GM19397 (cell line): ENCODE results near the gene SLC47A2.
A peak's percentile ranks its signal among the peaks of the same experiment; 100 is the strongest.

Source experiments
- ATAC-seq: cut with Tn5 transposase; IDR thresholded peaks from one replicate; pipeline ENCODE4 v1.9.1; 2021; ENCODE audit warnings: mild to moderate bottlenecking, moderate library complexity; ENCODE audit not compliant: unreplicated experiment

SLC47A2 gene

DNA sequence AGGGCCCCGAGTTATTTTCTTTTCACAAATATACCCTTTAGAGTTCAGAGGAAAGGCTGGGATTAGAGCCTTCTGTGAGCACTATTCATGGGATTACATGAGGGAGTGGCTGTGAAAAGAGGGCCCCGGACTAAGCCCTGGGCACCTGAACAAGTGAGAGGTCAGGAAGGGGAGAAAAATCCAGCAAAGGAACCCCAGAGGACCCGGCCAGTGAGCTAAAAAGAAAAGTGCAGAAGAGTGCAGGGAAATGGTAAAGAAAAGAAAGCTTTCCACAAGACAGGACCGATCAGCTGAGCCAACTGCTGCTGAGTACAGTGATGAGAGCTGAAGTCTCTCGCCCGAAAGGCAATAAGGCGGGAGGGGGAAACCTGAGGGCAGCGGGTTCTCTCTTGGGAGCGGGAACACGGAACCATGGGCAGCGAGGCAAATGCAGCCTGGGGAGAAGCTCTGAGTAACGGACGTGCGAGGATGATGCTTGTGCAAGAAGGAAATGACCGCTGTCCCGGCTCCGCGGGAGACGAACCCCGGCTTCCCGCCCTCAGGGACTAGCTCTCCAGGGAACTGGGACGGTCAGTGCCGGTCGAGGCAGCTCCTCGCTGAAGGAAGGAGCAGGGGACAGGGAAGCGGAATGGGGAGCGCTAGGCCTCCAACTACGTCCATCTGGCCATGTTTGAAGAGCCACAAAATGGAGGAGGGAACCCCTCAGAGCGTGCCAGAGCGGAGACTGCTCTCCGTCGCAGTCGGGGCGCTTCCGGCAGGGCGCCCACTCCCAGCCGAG lies 68.5 kb downstream of the SLC47A2 start:
- ATAC-seq = peak; percentile 31

DNA sequence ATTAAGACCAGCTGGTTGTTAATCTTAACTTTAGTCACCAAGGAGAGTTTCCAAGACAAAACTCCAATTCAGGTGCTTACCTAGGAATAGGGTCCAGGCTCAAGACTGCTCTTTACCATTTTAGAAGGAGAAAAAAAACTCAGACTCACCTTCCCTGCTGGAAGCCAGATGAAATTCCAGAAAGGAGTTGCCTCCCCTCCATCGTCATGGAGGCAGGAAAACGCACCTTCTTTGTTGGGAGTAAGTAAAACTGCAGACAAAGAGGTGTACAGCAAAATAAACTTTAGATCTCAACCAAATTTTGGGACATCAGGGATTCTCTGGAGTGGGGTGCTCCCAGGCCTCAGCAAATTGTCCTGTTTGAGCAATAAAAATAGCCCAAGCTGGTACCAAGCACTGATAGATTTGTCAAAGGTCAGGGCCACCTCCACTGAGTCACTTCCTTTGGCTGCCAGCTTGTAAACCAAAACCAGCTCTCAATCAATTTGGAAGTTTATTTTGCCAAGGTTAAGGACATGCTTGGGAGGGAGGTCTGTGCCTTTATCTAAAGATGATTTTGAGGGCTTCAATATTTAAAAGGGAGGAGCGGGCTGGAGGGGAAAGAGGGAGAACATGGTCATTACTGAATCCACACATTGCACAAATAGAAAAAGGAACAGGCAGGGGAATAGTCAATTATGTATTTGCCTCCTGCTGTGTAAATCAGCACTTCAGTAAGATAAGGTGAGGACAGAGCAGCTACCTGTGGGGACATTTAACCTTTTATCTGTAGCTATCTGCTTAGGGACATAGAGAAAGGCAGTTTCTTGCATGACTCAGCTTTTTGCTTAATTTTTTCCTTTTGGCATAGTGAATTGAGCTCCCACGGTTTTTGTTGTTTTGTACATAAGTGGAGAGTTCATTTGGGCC lies 69.3 kb downstream of the SLC47A2 start:
- ATAC-seq = no peak

DNA sequence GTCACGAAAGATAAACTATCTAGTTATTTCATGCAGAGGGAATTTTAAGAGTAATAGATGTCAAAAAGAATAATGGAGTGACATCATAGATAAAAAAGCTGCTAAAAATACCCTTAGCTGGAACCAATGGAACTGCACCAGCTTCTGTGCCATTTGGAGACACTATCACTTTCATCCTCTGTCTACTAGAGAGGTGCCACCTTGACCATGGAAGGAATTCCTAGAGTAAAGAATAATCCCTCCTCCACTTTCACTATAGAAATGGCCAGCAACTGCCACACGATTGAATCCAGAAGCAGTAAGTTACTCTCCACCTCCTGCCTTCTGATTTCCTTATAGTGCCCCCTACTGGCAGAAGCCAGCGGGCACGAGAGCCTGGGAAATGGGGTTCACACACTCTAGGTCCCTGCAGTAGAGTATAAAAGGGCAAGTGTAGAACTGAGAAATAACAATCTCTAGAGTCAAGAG lies 70.6 kb downstream of the SLC47A2 start:
- no peak for ATAC-seq

DNA sequence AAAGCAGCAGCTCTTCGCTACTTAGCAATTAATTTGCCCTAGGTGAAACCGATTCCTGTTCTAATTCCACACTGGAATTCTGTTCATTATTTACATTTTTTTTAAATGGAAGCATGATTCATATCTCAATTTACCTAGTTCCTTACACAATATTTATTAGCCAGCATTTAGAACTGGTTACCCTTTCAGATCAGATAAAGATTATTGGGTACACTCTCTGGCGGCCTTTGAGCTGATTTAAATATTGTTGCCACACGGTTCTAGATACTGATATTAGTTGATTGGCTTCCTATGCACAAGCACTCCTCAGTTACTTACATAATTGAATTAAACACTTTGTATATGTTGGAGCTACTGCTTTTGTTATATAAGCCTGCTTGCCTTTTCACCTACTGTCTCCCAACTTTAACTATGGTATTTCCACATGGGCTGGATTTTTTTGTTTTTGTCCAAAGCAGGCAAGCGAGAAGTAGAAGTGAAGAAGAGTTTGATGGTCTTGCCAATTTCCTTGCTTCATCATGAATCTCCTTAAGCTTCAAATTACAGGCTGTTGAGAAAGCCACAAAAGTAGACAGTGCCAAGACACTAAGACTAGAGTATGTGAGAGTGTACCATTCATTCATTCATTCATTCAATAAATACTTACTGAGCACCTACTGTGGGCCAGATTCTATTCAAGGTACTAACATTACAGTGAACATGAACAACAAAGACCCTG lies 71.7 kb downstream of the SLC47A2 start:
- no peak for ATAC-seq

DNA sequence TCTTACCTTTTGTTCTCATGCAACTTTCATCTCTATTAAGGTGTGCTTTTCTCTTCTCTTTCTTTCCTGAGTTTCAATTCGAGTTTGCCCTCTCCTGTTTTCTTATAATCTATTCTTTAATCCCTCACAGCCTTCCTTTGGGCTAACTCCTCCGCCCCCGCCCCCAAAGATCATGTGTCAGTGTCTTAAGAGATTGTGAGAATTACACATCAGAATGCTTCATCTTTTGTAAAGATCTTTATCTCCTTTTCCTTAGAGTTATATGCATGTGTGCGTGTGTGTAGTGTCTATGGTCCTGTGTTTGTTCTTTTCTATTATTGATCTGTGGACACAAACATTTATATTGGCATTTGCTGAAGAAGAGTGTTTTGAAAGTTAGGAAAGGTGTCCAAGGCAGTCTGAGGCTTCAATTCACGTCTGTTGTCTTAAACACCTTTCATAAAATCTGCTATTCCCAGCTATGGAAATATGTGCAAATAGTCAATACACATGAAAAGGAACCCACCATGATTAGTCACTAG lies 74.0 kb downstream of the SLC47A2 start:
- no peak for ATAC-seq

DNA sequence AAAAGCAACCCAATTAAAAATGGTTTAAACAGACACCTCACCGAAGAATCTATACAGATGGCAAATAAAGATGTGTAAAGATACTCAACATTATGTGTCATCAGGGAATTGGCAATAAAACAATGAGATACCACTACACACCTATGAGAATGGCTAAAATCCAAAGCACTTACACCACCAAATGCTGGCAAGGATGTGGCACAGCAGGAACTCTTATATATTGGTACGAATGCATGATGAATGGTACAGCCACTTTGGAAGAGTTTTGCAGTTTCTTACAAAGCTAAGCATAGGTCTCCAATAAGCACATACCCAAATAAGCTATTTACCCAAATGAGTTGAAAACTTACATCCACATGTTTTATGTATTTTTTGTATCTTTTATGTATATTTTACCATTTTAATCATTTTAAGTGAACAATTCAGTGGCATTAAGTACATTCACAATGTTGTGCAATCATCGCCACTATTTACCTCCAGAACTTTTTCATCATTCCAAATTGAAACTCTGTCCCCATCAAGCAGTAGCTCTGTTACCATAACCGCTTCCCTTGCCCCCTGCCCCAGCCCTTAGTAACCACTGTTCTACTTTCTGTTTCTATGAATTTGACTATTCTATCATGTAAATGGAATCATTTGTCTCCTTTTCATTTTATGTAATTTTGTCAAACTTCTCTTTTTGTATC lies 74.6 kb downstream of the SLC47A2 start:
- ATAC-seq = no peak

DNA sequence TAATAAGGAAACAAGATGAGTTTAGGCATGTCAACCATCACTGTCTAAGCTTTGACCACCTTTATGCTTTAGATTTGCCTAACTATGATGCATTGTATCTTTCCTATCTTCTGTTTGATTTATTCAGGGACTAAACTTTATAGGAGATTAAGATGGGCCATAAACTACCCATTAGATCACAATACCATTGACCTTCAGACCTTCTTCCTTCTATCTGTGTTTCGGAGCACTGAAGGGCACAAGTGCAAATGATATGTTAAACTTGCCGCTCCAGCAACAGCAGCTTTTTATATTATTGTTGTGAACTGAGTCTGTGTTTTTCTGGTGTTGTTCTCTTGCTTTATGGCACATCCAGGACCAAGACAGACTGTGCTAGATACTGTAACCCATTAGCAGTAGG lies 84.5 kb downstream of the SLC47A2 start:
- ATAC-seq = no peak

DNA sequence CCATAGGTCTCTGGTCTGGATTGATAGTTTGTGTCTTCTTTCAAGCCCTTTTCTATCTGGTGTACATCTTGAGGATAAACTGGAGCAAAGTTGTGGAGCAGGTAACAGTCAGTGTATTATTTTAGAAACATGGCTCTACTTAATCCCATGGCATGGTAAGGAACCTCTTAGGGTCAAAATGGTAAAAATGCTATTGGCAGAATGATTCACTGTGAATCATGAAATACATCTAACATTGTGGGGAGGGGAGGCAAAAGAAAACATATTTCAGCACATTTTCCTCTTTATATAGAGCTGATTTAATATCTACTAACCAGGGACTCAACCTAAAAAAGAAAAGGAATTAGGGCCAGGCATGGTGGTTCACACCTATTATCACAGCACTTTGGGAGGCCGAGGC lies 85.7 kb downstream of the SLC47A2 start:
- ATAC-seq = no peak

DNA sequence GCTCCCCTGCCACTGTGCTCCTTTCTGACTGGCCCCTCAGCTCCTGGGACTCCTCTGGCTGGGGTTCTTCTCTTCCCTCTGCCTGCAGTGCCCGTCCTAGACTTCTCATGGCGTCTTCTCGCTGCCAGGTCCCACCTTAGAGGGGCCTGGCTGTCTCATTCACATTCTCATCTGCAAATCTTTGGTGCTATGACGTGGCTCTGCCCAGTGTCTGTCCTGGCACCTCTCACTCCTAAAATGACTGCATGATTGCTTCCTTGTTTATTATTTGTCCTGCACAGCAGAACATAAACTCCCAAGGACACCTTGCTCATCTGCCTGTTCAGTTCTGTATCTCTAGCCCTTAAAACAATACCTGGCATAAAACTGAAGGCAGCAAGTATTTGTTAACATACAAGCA lies 86.3 kb downstream of the SLC47A2 start:
- no peak for ATAC-seq

DNA sequence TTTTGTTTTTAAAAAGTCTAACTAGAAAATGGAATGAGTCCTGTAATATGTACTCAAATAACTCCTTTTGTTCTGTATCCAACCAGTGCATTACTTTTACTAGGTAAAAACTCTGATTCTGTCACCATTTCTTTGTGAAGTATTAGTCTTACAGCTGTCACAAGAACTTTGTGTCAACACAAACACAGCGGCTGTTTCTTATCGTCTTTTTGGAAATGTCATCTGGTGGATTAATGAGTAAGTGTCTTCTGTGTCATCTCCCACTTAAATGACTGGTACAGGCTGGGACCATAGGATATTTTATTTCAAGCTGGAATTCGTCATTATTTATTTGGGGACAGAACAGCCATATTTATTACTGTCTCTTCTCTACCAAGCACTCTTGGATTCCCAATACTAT lies 86.9 kb downstream of the SLC47A2 start:
- no peak for ATAC-seq
